HEK293T (cell line): Measurements from ENCODE around the gene RNF144A.

Source experiments
- CTCF ChIA-PET: fragments of 350-600 bp; formaldehyde crosslinking; extraction: SDS; loops from one replicate; lab custom pipeline; 2021; ENCODE audit warnings: antibody characterized with exemption, inconsistent platforms; lab: Yijun Ruan, JAX
- POLR2A ChIA-PET: fragments of 350-600 bp; formaldehyde crosslinking; extraction: SDS; loops from one replicate; lab custom pipeline; 2020; ENCODE audit warnings: antibody characterized with exemption, inconsistent platforms; lab: Yijun Ruan, JAX
- DNase-seq: peaks from one replicate; pipeline ENCODE4 v3.0.0; 2012; ENCODE audit warnings: mixed read lengths; ENCODE audit errors: extremely low spot score
- ARNT ChIP-seq: fragments of 450-650 bp; IDR thresholded peaks from 2 replicates; pipeline ENCODE4 v1.6.1; 2017; ENCODE audit warnings: mild to moderate bottlenecking
- BHLHE40 ChIP-seq: fragments of 450-650 bp; IDR thresholded peaks from 2 replicates; pipeline ENCODE4 v1.6.1; 2016; ENCODE audit warnings: mild to moderate bottlenecking, moderate library complexity, borderline replicate concordance
- CTBP1 ChIP-seq: fragments of 450-650 bp; IDR thresholded peaks from 2 replicates; pipeline ENCODE4 v1.6.1; 2016; ENCODE audit warnings: borderline replicate concordance
- ELF4 ChIP-seq: fragments of 450-650 bp; IDR thresholded peaks from 2 replicates; pipeline ENCODE4 v1.6.1; 2017; ENCODE audit warnings: antibody characterized with exemption
- FOXA1 ChIP-seq: fragments of 450-650 bp; IDR thresholded peaks from 2 replicates; pipeline ENCODE4 v1.6.1; 2016; ENCODE audit warnings: mild to moderate bottlenecking
- FOXK2 ChIP-seq: fragments of 450-650 bp; IDR thresholded peaks from 2 replicates; pipeline ENCODE4 v1.6.1; 2016; ENCODE audit warnings: mild to moderate bottlenecking
- FOXM1 ChIP-seq: fragments of 450-650 bp; IDR thresholded peaks from 2 replicates; pipeline ENCODE4 v1.6.1; 2017; ENCODE audit warnings: mild to moderate bottlenecking, borderline replicate concordance
- HDGF ChIP-seq: fragments of 450-650 bp; IDR thresholded peaks from 2 replicates; pipeline ENCODE4 v1.6.1; 2017; ENCODE audit warnings: antibody characterized with exemption, borderline replicate concordance
- L3MBTL2 ChIP-seq: fragments of 450-650 bp; conservative IDR thresholded peaks from 2 replicates; pipeline ENCODE4 v1.6.1; 2016; ENCODE audit warnings: mild to moderate bottlenecking
- LEF1 ChIP-seq: fragments of 450-650 bp; IDR thresholded peaks from 2 replicates; pipeline ENCODE4 v1.6.1; 2017; ENCODE audit warnings: mild to moderate bottlenecking, borderline replicate concordance
- NFRKB ChIP-seq: fragments of 450-650 bp; IDR thresholded peaks from 2 replicates; pipeline ENCODE4 v1.6.1; 2016; ENCODE audit warnings: mild to moderate bottlenecking, moderate library complexity
- SP1 ChIP-seq: fragments of 450-650 bp; IDR thresholded peaks from 2 replicates; pipeline ENCODE4 v1.6.1; 2017
- SUZ12 ChIP-seq: fragments of 450-650 bp; IDR thresholded peaks from 2 replicates; pipeline ENCODE4 v1.6.1; 2016; ENCODE audit warnings: mild to moderate bottlenecking
- TARDBP ChIP-seq: fragments of 450-650 bp; IDR thresholded peaks from 2 replicates; pipeline ENCODE4 v1.6.1; 2016
- ZNF384 ChIP-seq: fragments of 450-650 bp; IDR thresholded peaks from 2 replicates; pipeline ENCODE4 v1.6.1; 2016
- TF ChIP-seq, protein P1 (sequence below): fragments of 450-650 bp; IDR thresholded peaks from 2 replicates; pipeline ENCODE4 v1.6.1; 2016

Gene RNF144A

DNA sequence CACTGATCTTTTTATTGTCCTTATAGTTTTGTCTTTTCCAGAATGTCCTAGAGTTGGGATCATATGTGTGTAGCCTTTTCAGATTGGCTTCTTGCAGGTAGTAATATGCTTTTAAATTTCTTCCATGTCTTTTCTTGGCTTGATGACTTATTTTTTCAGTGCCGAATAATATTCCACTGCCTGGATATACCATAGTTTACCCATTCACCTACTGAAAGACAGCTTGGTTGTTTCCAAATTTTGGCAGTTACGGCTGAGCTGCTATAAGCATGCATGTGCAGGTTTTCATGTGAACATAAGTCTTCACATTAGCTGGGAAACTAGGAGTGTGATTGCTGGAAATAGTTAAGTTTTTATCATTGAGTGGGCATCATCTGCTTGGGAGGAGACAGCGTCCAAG, 73.7 kb downstream of the RNF144A start:
- DNase-seq: no peak
- CTCF ChIA-PET: no interaction called here
- TF ChIP-seq ARNT (no peak), BHLHE40 (no peak), NFRKB (no peak), ELF4 (no peak), FOXA1 (no peak), ZNF384 (no peak), LEF1 (no peak), CTBP1 (no peak), FOXM1 (no peak), HDGF (no peak), FOXK2 (no peak), SP1 (no peak), SUZ12 (no peak), TARDBP (no peak), L3MBTL2 (no peak)
- TF ChIP-seq, protein P1, sequence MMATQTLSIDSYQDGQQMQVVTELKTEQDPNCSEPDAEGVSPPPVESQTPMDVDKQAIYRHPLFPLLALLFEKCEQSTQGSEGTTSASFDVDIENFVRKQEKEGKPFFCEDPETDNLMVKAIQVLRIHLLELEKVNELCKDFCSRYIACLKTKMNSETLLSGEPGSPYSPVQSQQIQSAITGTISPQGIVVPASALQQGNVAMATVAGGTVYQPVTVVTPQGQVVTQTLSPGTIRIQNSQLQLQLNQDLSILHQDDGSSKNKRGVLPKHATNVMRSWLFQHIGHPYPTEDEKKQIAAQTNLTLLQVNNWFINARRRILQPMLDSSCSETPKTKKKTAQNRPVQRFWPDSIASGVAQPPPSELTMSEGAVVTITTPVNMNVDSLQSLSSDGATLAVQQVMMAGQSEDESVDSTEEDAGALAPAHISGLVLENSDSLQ: no peak
- POLR2A ChIA-PET: no interaction called here

DNA sequence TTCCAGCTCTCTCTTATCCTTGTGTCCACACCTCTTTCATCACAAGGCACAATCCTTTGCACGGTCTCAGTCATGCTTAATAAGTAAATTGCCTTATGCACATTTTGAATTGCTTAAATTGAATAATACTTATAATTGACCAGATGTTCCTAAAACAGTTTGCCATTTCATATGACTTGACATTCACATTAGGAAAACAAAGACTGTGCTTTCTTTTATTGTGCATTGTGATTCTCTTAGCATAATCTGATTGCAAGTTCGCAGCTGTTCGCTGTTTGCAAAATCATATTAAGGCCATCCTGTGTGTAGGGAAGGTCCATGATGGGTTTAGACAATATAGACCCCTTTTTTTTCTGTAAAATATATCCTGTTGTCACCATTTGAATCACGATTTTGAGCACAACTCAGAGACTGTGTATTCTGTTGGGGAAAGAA, 75.6 kb downstream of the RNF144A start:
- no peak for TF ChIP-seq HDGF
- TF ChIP-seq ZNF384: no peak
- TF ChIP-seq FOXM1: no peak
- no peak for TF ChIP-seq SP1
- no peak for TF ChIP-seq FOXA1
- TF ChIP-seq L3MBTL2: no peak
- ChIA-PET POLR2A (interaction anchor here (0.7 kb wide), 1 partner anchor 9 kb away, joined by 3 read pairs; no protein-coding TSS in a partner anchor), CTCF (no interaction called here)
- DNase-seq: no peak

DNA sequence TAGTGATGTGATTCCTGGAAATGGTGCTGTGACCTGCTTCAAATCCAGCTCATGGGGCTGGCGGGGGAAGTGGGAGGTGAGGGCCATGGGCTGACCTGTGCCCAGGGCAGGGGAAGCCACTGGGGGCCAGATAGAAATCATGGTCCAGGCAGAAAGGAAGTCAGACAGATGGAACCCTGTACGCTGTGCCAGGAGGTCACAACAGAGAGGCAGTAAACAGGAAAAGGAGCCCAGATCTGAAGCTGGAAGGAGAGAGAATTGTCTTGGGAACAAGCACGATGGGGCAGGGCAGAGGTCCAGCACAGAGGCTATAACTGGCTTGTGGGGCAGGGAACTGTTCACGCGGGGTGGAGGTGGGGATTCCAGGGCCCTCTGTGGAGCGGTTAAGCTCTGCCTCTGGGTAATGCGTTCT, 76.0 kb downstream of the RNF144A start:
- DNase-seq: no peak
- CTCF ChIA-PET: no interaction called here
- POLR2A ChIA-PET: interaction anchor here (0.7 kb wide), 1 partner anchor 9 kb away, joined by 3 read pairs; no protein-coding TSS in a partner anchor
- TF ChIP-seq HDGF (no peak), FOXM1 (no peak), ARNT (no peak), ZNF384 (no peak), SP1 (no peak), FOXK2 (no peak), L3MBTL2 (no peak), BHLHE40 (no peak), ELF4 (no peak), LEF1 (no peak), TARDBP (no peak), CTBP1 (no peak), SUZ12 (no peak), NFRKB (no peak), FOXA1 (no peak)
- TF ChIP-seq, protein P1: no peak

DNA sequence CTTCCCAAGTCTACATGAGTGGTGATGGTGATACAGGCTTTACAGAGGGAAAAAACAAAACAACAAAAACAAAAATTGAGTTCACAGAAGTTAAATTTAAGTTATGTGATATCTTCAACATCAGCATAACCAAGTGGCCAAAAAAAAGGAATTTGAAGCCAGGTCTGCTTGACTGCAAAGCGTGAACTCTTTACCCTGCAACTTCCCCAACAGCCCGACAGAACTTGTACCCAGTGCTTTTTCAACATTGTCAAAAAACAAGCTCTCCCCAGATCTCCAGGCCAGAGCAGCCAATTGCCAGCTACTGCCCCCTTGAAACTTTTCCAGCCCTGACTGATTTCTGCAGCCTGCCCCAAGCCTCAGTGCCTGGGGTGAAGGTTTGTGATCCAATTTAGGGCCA, 76.7 kb downstream of the RNF144A start:
- no peak for TF ChIP-seq ARNT
- TF ChIP-seq NFRKB: no peak
- TF ChIP-seq BHLHE40: no peak
- no peak for TF ChIP-seq L3MBTL2
- no peak for TF ChIP-seq ELF4
- TF ChIP-seq FOXK2: no peak
- no peak for TF ChIP-seq LEF1
- no peak for TF ChIP-seq FOXA1
- TF ChIP-seq FOXM1: no peak
- TF ChIP-seq CTBP1: no peak
- TF ChIP-seq, protein P1: no peak
- TF ChIP-seq SP1: no peak
- TF ChIP-seq TARDBP: no peak
- TF ChIP-seq ZNF384: no peak
- TF ChIP-seq HDGF: no peak
- no peak for TF ChIP-seq SUZ12
- CTCF ChIA-PET: interaction anchor here (0.6 kb wide), 1 partner anchor 76 kb away, joined by 5 read pairs; no protein-coding TSS in a partner anchor
- DNase-seq: no peak
- POLR2A ChIA-PET: no interaction called here

DNA sequence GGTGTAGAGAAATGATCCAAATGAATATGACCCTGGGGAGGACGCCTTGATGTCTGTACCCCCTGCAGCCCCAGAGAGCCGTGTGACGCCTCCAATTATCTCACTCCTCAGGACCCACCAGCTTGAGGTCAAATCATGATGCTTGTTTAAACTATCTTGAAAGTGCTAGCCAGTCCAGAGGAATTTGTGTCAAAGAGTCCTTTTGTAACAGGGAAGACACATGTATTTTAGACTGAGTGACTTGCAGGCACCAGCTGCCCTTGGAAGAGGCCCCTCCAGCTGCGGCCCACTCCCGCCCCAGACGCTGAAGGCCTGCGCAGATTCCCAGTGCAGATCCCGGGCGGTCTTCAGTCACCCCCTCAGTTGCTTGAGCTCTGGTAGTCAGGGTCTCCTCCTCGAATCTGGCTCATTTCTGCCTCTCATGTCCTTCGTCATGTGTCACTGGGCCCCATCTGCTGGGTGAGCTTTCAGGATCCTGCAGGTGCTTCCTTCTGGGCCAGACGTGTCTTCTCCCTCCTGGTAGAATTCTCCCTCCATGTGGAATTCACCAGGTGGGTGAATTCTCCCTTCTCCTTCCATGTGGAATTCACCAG, 77.4 kb downstream of the RNF144A start:
- no peak for DNase-seq
- CTCF ChIA-PET: no interaction called here
- POLR2A ChIA-PET: no interaction called here
- TF ChIP-seq HDGF (no peak), SP1 (no peak), FOXM1 (no peak), ELF4 (no peak), CTBP1 (no peak), FOXA1 (no peak), ARNT (no peak), BHLHE40 (no peak), TARDBP (no peak), NFRKB (no peak), LEF1 (no peak), L3MBTL2 (no peak), FOXK2 (no peak), ZNF384 (no peak), SUZ12 (no peak)
- TF ChIP-seq, protein P1: no peak
